SU-DHL-6 (cell line): ENCODE results near the gene XCL2.

ENCODE experiments used
- H2AFZ ChIP-seq: fragments of 200-600 bp; sonication (generic); 2 replicates; pipeline ENCODE4 v1.6.1; 2014; ENCODE audit warnings: low read depth, mild to moderate bottlenecking, moderate library complexity, mixed read lengths, antibody characterized with exemption, low read length; ENCODE audit not compliant: severe bottlenecking
- H3F3A ChIP-seq: fragments of 200-600 bp; shearing (Covaris generic); 2 replicates; pipeline ENCODE4 v1.6.0; 2016; ENCODE audit warnings: antibody characterized with exemption, mild to moderate bottlenecking; ENCODE audit not compliant: insufficient read depth
- H3K27ac ChIP-seq: fragments of 200-600 bp; sonication (generic); 2 replicates; pipeline ENCODE4 v1.5.1; 2016; ENCODE audit warnings: low read depth, mild to moderate bottlenecking, low read length, moderate library complexity, mixed read lengths
- H3K27me3 ChIP-seq: fragments of 200-600 bp; sonication (generic), shearing (Covaris generic); 2 replicates; pipeline ENCODE4 v1.6.0; 2014; ENCODE audit warnings: mild to moderate bottlenecking, low read length
- H3K36me3 ChIP-seq: fragments of 200-600 bp; sonication (generic); 2 replicates; pipeline ENCODE4 v1.6.1; 2014; ENCODE audit warnings: mild to moderate bottlenecking, low read length, mixed read lengths
- H3K4me2 ChIP-seq: fragments of 300-600, 200-600 bp; shearing (Covaris generic), sonication (generic); 2 replicates; pipeline ENCODE4 v1.6.0; 2014; ENCODE audit warnings: low read length, low read depth, mild to moderate bottlenecking; ENCODE audit not compliant: poor library complexity, severe bottlenecking
- H3K4me3 ChIP-seq: fragments of 200-600 bp; sonication (generic); 2 replicates; pipeline ENCODE4 v1.5.1; 2014; ENCODE audit warnings: antibody characterized with exemption, low read length, mild to moderate bottlenecking, mixed read lengths; ENCODE audit not compliant: insufficient read depth, poor library complexity, severe bottlenecking
- H3K79me2 ChIP-seq: fragments of 200-600 bp; sonication (generic); 2 replicates; pipeline ENCODE4 v1.6.1; 2014; ENCODE audit warnings: mild to moderate bottlenecking, low read length, moderate library complexity; ENCODE audit not compliant: insufficient read depth
- H3K9ac ChIP-seq: fragments of 200-600 bp; sonication (generic); 2 replicates; pipeline ENCODE4 v1.7.0; 2014; ENCODE audit warnings: mild to moderate bottlenecking, low read length
- H3K9me2 ChIP-seq: fragments of 200-600 bp; sonication (generic); replicated peaks from 2 replicates; pipeline ENCODE4 v1.6.1; 2014; ENCODE audit warnings: low read length; ENCODE audit not compliant: insufficient read depth
- H3K9me3 ChIP-seq: fragments of 200-600 bp; sonication (generic); 2 replicates; pipeline ENCODE4 v1.6.1; 2014; ENCODE audit warnings: low read length, mixed read lengths; ENCODE audit not compliant: insufficient read depth
- H4K20me1 ChIP-seq: fragments of 200-600 bp; sonication (generic); 2 replicates; pipeline ENCODE4 v1.6.1; 2014; ENCODE audit warnings: low read depth, mild to moderate bottlenecking, antibody characterized with exemption, low read length, moderate library complexity, mixed read lengths
- CTCF ChIP-seq: fragments of 200-600 bp; sonication (generic); IDR thresholded peaks from one replicate; pipeline ENCODE4 v1.5.1; 2017; ENCODE audit warnings: antibody characterized with exemption, mild to moderate bottlenecking, low read length, moderate library complexity; ENCODE audit not compliant: insufficient read depth, poor library complexity, severe bottlenecking
- EZH2phosphoT487 ChIP-seq: fragments of 200-600 bp; sonication (generic), shearing (Covaris generic); conservative IDR thresholded peaks from 2 replicates; pipeline ENCODE4 v1.6.1; 2018; ENCODE audit warnings: mild to moderate bottlenecking, antibody characterized with exemption, low read length, moderate library complexity, mixed read lengths

The XCL2 gene

GRCh38 chr1:168560370-168560769 is 16.6 kb upstream of the XCL2 start:
- Histone ChIP-seq H3K9ac (no peak overlapping the region), H3K79me2 (no peaks in the 10 kb centered on the region), H3K4me3 (no peak overlapping the region), H3F3A (no peaks in the 10 kb centered on the region), H3K36me3 (no peaks in the 10 kb centered on the region), H3K9me2 (0 out of 2 replicates have a peak, but pooled peaks cover 4% of the 10 kb centered on the region), H4K20me1 (no peaks in the 10 kb centered on the region), H3K27ac (no peak overlapping the region), H3K4me2 (no peak overlapping the region), H2AFZ (no peak overlapping the region), H3K27me3 (no peaks in the 10 kb centered on the region), H3K9me3 (no peaks in the 10 kb centered on the region)
- TF ChIP-seq CTCF (no peak), EZH2phosphoT487 (no peak)

GRCh38 chr1:168556647-168557046 is 12.8 kb upstream of the XCL2 start:
- Histone ChIP-seq H3K36me3 (no peaks in the 10 kb centered on the region), H3K79me2 (no peaks in the 10 kb centered on the region), H4K20me1 (no peaks in the 10 kb centered on the region), H3K9me3 (no peaks in the 10 kb centered on the region), H3F3A (no peaks in the 10 kb centered on the region), H3K27ac (no peak overlapping the region), H3K9me2 (0 out of 2 replicates have a peak, but pooled peaks cover 4% of the 10 kb centered on the region), H3K4me2 (no peak overlapping the region), H3K9ac (no peak overlapping the region), H2AFZ (no peak overlapping the region), H3K4me3 (no peak overlapping the region), H3K27me3 (no peaks in the 10 kb centered on the region)
- TF ChIP-seq EZH2phosphoT487 (no peak), CTCF (no peak)

GRCh38 chr1:168555508-168556046 is 11.8 kb upstream of the XCL2 start:
- Histone ChIP-seq H4K20me1 (no peaks in the 10 kb centered on the region), H3K4me3 (no peak overlapping the region), H3K9me3 (no peaks in the 10 kb centered on the region), H3K4me2 (no peak overlapping the region), H3K27me3 (no peaks in the 10 kb centered on the region), H3K9me2 (no peaks in the 10 kb centered on the region), H3K9ac (no peak overlapping the region), H3K79me2 (no peaks in the 10 kb centered on the region), H3K36me3 (no peaks in the 10 kb centered on the region), H3K27ac (no peak overlapping the region), H3F3A (no peaks in the 10 kb centered on the region), H2AFZ (no peak overlapping the region)
- TF ChIP-seq CTCF (no peak), EZH2phosphoT487 (no peak)
